ENCODE data around the gene OR2A7. TPM values are rescaled to one million over a fixed set of nuclear protein-coding genes. Genes with fewer than 3 reads are reported as not detected.
"Not testable (repeated sequence)": the region's sequence is repeated elsewhere in the genome, so short reads cannot be mapped to it uniquely, and the experiment has no call there.

OR2A7 gene
- total RNA-seq, 1 donor, result 1.1 TPM

GRCh38 chr7:144262128-144262527 lies 2.5 kb downstream of the OR2A7 start:
- not testable (repeated sequence) for DNase-seq (ENCODE audit: insufficient read length, low spot score, missing footprints); H2AFZ ChIP-seq (ENCODE audit: low read length); H3K4me2 ChIP-seq (ENCODE audit: insufficient read depth, low read length); H3K9me3 ChIP-seq (ENCODE audit: low read depth, low read length); H3K4me3 ChIP-seq (ENCODE audit: insufficient read depth, low read length); H3K4me1 ChIP-seq (ENCODE audit: insufficient read depth, low read length); H3K36me3 ChIP-seq (ENCODE audit: insufficient read depth, low read length); H3K27me3 ChIP-seq (ENCODE audit: insufficient read depth, low read length); H3K79me2 ChIP-seq (ENCODE audit: insufficient read depth, low read length); H4K20me1 ChIP-seq (ENCODE audit: insufficient read depth, low read length); H3K27ac ChIP-seq (ENCODE audit: low read depth, low read length)

DNA sequence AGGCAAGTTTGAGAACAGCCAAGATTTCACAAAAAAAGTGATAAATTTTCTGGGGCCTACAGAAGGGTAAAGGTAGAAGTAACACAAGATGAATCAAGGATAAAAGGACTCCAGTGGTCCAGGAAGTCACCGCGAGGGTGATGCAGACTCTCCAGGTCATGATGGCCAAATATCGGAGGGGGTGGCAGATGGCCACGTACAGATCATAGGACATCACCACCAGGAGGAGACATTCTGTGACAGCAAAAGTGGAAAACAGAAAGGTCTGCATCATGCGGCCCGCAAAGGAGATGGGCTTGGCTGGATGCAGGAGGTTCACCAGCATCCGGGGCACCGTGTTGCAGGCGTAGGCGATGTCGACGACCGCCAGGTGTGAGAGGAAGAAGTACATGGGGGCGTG lies 5.5 kb downstream of the OR2A7 start:
- not testable (repeated sequence) for DNase-seq (ENCODE audit: insufficient read length, low spot score, missing footprints); H3K4me3 ChIP-seq (ENCODE audit: insufficient read depth, low read length); H3K36me3 ChIP-seq (ENCODE audit: insufficient read depth, low read length); H2AFZ ChIP-seq (ENCODE audit: low read length); H4K20me1 ChIP-seq (ENCODE audit: insufficient read depth, low read length); H3K79me2 ChIP-seq (ENCODE audit: insufficient read depth, low read length); H3K9me3 ChIP-seq (ENCODE audit: low read depth, low read length); H3K27me3 ChIP-seq (ENCODE audit: insufficient read depth, low read length); H3K4me2 ChIP-seq (ENCODE audit: insufficient read depth, low read length); H3K27ac ChIP-seq (ENCODE audit: low read depth, low read length); H3K4me1 ChIP-seq (ENCODE audit: insufficient read depth, low read length)

- no peak for DNase-seq (ENCODE audit: insufficient read length, low spot score, missing footprints)
- Histone ChIP-seq H3K27me3 (ENCODE audit: insufficient read depth, low read length) (no peaks in the 10 kb centered on the region), H3K79me2 (ENCODE audit: insufficient read depth, low read length) (no peaks in the 10 kb centered on the region), H3K4me2 (ENCODE audit: insufficient read depth, low read length) (no peak overlapping the region), H2AFZ (ENCODE audit: low read length) (no peak overlapping the region), H3K9me3 (ENCODE audit: low read depth, low read length) (no peaks in the 10 kb centered on the region), H3K4me1 (ENCODE audit: insufficient read depth, low read length) (no peaks in the 10 kb centered on the region), H4K20me1 (ENCODE audit: insufficient read depth, low read length) (no peaks in the 10 kb centered on the region), H3K36me3 (ENCODE audit: insufficient read depth, low read length) (no peaks in the 10 kb centered on the region), H3K27ac (ENCODE audit: low read depth, low read length) (no peak overlapping the region), H3K4me3 (ENCODE audit: insufficient read depth, low read length) (no peak overlapping the region)
- TF ChIP-seq, protein P1, sequence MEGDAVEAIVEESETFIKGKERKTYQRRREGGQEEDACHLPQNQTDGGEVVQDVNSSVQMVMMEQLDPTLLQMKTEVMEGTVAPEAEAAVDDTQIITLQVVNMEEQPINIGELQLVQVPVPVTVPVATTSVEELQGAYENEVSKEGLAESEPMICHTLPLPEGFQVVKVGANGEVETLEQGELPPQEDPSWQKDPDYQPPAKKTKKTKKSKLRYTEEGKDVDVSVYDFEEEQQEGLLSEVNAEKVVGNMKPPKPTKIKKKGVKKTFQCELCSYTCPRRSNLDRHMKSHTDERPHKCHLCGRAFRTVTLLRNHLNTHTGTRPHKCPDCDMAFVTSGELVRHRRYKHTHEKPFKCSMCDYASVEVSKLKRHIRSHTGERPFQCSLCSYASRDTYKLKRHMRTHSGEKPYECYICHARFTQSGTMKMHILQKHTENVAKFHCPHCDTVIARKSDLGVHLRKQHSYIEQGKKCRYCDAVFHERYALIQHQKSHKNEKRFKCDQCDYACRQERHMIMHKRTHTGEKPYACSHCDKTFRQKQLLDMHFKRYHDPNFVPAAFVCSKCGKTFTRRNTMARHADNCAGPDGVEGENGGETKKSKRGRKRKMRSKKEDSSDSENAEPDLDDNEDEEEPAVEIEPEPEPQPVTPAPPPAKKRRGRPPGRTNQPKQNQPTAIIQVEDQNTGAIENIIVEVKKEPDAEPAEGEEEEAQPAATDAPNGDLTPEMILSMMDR (IDR thresholded peaks at IDR 0.05; ENCODE audit: extremely low read depth, low read depth, low read length), result no peak
Measured at GRCh38 chr7:144256112-144256511, 8.5 kb downstream of the OR2A7 start.

DNA sequence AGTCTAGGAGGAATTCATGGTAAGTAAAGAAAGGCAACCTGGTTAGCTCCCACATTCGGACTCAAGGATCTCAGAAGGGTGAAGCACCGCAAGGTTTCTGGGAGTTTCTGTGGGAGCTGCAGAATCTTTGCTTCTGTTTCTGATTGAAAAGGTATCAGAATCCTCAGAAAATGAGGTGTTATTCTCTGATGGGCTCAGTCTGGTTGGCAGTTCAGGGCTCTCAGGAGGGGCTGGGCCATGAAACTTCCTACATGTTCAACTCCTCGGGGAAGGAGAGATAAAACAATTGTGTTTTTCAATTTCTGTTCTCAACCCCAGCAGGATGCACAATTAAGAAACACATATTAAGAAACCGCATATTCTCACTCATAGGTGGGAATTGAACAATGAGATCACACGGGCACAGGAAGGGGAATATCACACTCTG lies 9.1 kb downstream of the OR2A7 start:
- no peak for DNase-seq (ENCODE audit: insufficient read length, low spot score, missing footprints)
- Histone ChIP-seq H4K20me1 (ENCODE audit: insufficient read depth, low read length) (no peaks in the 10 kb centered on the region), H3K4me2 (ENCODE audit: insufficient read depth, low read length) (no peak overlapping the region), H3K4me3 (ENCODE audit: insufficient read depth, low read length) (no peak overlapping the region), H3K4me1 (ENCODE audit: insufficient read depth, low read length) (no peaks in the 10 kb centered on the region), H2AFZ (ENCODE audit: low read length) (no peak overlapping the region), H3K27ac (ENCODE audit: low read depth, low read length) (no peak overlapping the region), H3K9me3 (ENCODE audit: low read depth, low read length) (no peaks in the 10 kb centered on the region), H3K27me3 (ENCODE audit: insufficient read depth, low read length) (no peaks in the 10 kb centered on the region), H3K79me2 (ENCODE audit: insufficient read depth, low read length) (no peaks in the 10 kb centered on the region), H3K36me3 (ENCODE audit: insufficient read depth, low read length) (no peaks in the 10 kb centered on the region)
- TF ChIP-seq, protein P1 (IDR thresholded peaks at IDR 0.05; ENCODE audit: extremely low read depth, low read depth, low read length), result no peak

GRCh38 chr7:144252307-144252706 lies 12.3 kb downstream of the OR2A7 start:
- not testable (repeated sequence) for H4K20me1 ChIP-seq (ENCODE audit: insufficient read depth, low read length); H3K4me1 ChIP-seq (ENCODE audit: insufficient read depth, low read length); H3K27me3 ChIP-seq (ENCODE audit: insufficient read depth, low read length); H3K27ac ChIP-seq (ENCODE audit: low read depth, low read length); H2AFZ ChIP-seq (ENCODE audit: low read length); H3K4me2 ChIP-seq (ENCODE audit: insufficient read depth, low read length); H3K79me2 ChIP-seq (ENCODE audit: insufficient read depth, low read length); DNase-seq (ENCODE audit: insufficient read length, low spot score, missing footprints); H3K9me3 ChIP-seq (ENCODE audit: low read depth, low read length); H3K36me3 ChIP-seq (ENCODE audit: insufficient read depth, low read length); H3K4me3 ChIP-seq (ENCODE audit: insufficient read depth, low read length)

GRCh38 chr7:144247674-144248330 lies 16.8 kb downstream of the OR2A7 start:
- H3K4me2 ChIP-seq (ENCODE audit: insufficient read depth, low read length); H2AFZ ChIP-seq (ENCODE audit: low read length); H3K27me3 ChIP-seq (ENCODE audit: insufficient read depth, low read length); H4K20me1 ChIP-seq (ENCODE audit: insufficient read depth, low read length); H3K79me2 ChIP-seq (ENCODE audit: insufficient read depth, low read length); H3K4me3 ChIP-seq (ENCODE audit: insufficient read depth, low read length); H3K9me3 ChIP-seq (ENCODE audit: low read depth, low read length); DNase-seq (ENCODE audit: insufficient read length, low spot score, missing footprints); H3K27ac ChIP-seq (ENCODE audit: low read depth, low read length); H3K36me3 ChIP-seq (ENCODE audit: insufficient read depth, low read length); H3K4me1 ChIP-seq (ENCODE audit: insufficient read depth, low read length): not testable (repeated sequence)

DNA sequence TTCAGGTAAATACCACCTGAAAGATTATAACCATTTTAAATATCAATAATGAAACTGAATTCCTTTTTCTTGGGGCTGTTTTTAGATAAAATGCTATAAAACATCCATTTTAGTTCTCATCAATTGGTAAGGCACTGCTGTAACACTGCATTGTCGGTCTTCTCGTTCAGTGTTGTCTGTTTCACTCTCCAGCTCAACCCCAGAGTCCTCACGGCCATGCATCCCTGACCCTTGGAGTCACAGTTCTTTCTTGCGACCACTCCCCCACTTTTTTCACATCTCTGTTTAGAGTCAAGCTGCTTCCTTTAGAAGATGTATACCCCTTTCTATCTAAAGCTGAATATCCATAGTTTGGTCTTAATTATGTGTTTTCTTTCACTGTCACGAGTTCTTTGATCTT lies 17.6 kb downstream of the OR2A7 start:
- H3K27ac ChIP-seq (ENCODE audit: low read depth, low read length); H2AFZ ChIP-seq (ENCODE audit: low read length); DNase-seq (ENCODE audit: insufficient read length, low spot score, missing footprints); H4K20me1 ChIP-seq (ENCODE audit: insufficient read depth, low read length); H3K79me2 ChIP-seq (ENCODE audit: insufficient read depth, low read length); H3K4me1 ChIP-seq (ENCODE audit: insufficient read depth, low read length); H3K36me3 ChIP-seq (ENCODE audit: insufficient read depth, low read length); H3K9me3 ChIP-seq (ENCODE audit: low read depth, low read length); H3K27me3 ChIP-seq (ENCODE audit: insufficient read depth, low read length); H3K4me3 ChIP-seq (ENCODE audit: insufficient read depth, low read length); H3K4me2 ChIP-seq (ENCODE audit: insufficient read depth, low read length): not testable (repeated sequence)

DNA sequence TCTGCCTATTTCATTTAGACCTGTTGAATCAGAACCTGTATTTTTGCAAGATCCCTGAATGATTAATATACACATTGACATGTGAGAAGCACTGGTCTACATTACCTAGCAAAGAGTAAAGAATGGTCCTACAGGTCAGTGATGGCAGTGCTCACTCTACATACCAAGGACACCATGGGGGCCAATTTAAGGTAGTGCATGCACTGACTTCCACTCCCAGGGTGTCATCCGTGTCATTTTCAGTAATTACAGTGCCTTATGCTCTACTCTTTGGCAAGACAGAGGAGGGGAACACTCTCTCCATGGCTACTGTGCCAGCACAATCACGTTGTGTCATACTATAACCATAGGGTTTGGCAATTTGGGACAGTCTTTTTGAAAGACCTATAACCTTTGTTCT lies 19.2 kb downstream of the OR2A7 start:
- not testable (repeated sequence) for H3K4me1 ChIP-seq (ENCODE audit: insufficient read depth, low read length); H3K36me3 ChIP-seq (ENCODE audit: insufficient read depth, low read length); H3K79me2 ChIP-seq (ENCODE audit: insufficient read depth, low read length); H3K4me2 ChIP-seq (ENCODE audit: insufficient read depth, low read length); H3K9me3 ChIP-seq (ENCODE audit: low read depth, low read length); H3K27me3 ChIP-seq (ENCODE audit: insufficient read depth, low read length); H4K20me1 ChIP-seq (ENCODE audit: insufficient read depth, low read length); H3K4me3 ChIP-seq (ENCODE audit: insufficient read depth, low read length); DNase-seq (ENCODE audit: insufficient read length, low spot score, missing footprints); H2AFZ ChIP-seq (ENCODE audit: low read length); H3K27ac ChIP-seq (ENCODE audit: low read depth, low read length)
